HepG2 (cell line): Measurements from ENCODE around the gene ABCF1. TPM values are rescaled to one million over a fixed set of nuclear protein-coding genes. Genes with fewer than 3 reads are reported as not detected.
A peak's percentile ranks its signal among the peaks of the same experiment; 100 is the strongest.

Experiments used
- DMAP1 ChIP-seq: IDR thresholded peaks from 2 replicates; pipeline ENCODE4 v1.6.1; 2016
- FOXO1 ChIP-seq: sonication (generic); formaldehyde crosslinking; IDR thresholded peaks from 2 replicates; pipeline ENCODE4 v1.4.0; 2020; ENCODE audit warnings: missing genetic modification reagents
- HMGA1 ChIP-seq: sonication (generic); formaldehyde crosslinking; conservative IDR thresholded peaks from 2 replicates; pipeline ENCODE4 v1.4.0; 2020; ENCODE audit warnings: missing genetic modification reagents
- JARID2 ChIP-seq: sonication (generic); formaldehyde crosslinking; IDR thresholded peaks from 2 replicates; pipeline ENCODE4 v1.8.1; 2023; ENCODE audit warnings: missing genetic modification reagents, inconsistent platforms; ENCODE audit not compliant: insufficient replicate concordance
- MATR3 ChIP-seq: sonication (generic); formaldehyde crosslinking; IDR thresholded peaks from 2 replicates; pipeline ENCODE4 v1.4.0; 2020; ENCODE audit warnings: missing genetic modification reagents
- MZF1 ChIP-seq: sonication (generic); formaldehyde crosslinking; IDR thresholded peaks from 2 replicates; pipeline ENCODE4 v1.8.1; 2023; ENCODE audit warnings: mild to moderate bottlenecking, missing genetic modification reagents, borderline replicate concordance
- NCOA2 ChIP-seq: sonication (generic); formaldehyde crosslinking; IDR thresholded peaks from 2 replicates; pipeline ENCODE4 v1.8.0; 2022; ENCODE audit warnings: inconsistent platforms
- NFKBIZ ChIP-seq: IDR thresholded peaks from 2 replicates; pipeline ENCODE4 v1.6.1; 2018; ENCODE audit warnings: missing genetic modification reagents, missing compliant biosample characterization
- RAD21 ChIP-seq: fragments of 450-650 bp; formaldehyde crosslinking; IDR thresholded peaks from 2 replicates; pipeline ENCODE4 v1.5.0; 2020; ENCODE audit warnings: mild to moderate bottlenecking
- SCMH1 ChIP-seq: sonication (generic); formaldehyde crosslinking; IDR thresholded peaks from 2 replicates; pipeline ENCODE4 v1.9.0; 2021; ENCODE audit warnings: missing genetic modification reagents, mild to moderate bottlenecking, borderline replicate concordance
- SP5 ChIP-seq: IDR thresholded peaks from 2 replicates; pipeline ENCODE4 v1.6.1; 2016; ENCODE audit warnings: low read depth, borderline replicate concordance
- TBL1XR1 ChIP-seq: fragments of 150-350 bp; IDR thresholded peaks from 2 replicates; pipeline ENCODE4 v1.6.1; 2014; ENCODE audit warnings: borderline replicate concordance, low read length; ENCODE audit not compliant: partially characterized antibody
- TCF7 ChIP-seq: sonication (generic); IDR thresholded peaks from 2 replicates; pipeline ENCODE4 v1.6.1; 2016; ENCODE audit warnings: antibody characterized with exemption, low read depth
- U2AF2 ChIP-seq: fragments of 200-400 bp; formaldehyde crosslinking; IDR thresholded peaks from 2 replicates; pipeline ENCODE4 v1.6.1; 2017; ENCODE audit warnings: low read depth, mild to moderate bottlenecking, low read length
- ZFP1 ChIP-seq: IDR thresholded peaks from 2 replicates; pipeline ENCODE4 v1.6.1; 2016
- ZMYM3 ChIP-seq: sonication (generic); formaldehyde crosslinking; IDR thresholded peaks from 2 replicates; pipeline ENCODE4 v1.5.1; 2020; ENCODE audit warnings: mild to moderate bottlenecking, missing genetic modification reagents
- ZNF10 ChIP-seq: sonication (generic); formaldehyde crosslinking; IDR thresholded peaks from 2 replicates; pipeline ENCODE4 v1.4.0; 2020; ENCODE audit warnings: mild to moderate bottlenecking, low read depth, missing genetic modification reagents, borderline replicate concordance
- ZNF263 ChIP-seq: sonication (generic); formaldehyde crosslinking; IDR thresholded peaks from 2 replicates; pipeline ENCODE4 v1.4.0; 2020; ENCODE audit warnings: missing genetic modification reagents
- ZNF33B ChIP-seq: sonication (generic); formaldehyde crosslinking; IDR thresholded peaks from 2 replicates; pipeline ENCODE4 v1.5.1; 2020; ENCODE audit warnings: mild to moderate bottlenecking, missing genetic modification reagents
- ZNF431 ChIP-seq: sonication (generic); formaldehyde crosslinking; IDR thresholded peaks from 2 replicates; pipeline ENCODE4 v1.9.0; 2022; ENCODE audit warnings: missing genetic modification reagents, low read depth, mild to moderate bottlenecking, borderline replicate concordance
- ZNF468 ChIP-seq: sonication (generic); formaldehyde crosslinking; IDR thresholded peaks from 2 replicates; pipeline ENCODE4 v1.8.0; 2022; ENCODE audit warnings: mild to moderate bottlenecking, moderate library complexity, missing genetic modification reagents
- ZNF549 ChIP-seq: sonication (generic); formaldehyde crosslinking; IDR thresholded peaks from 2 replicates; pipeline ENCODE4 v1.5.0; 2020; ENCODE audit warnings: missing genetic modification reagents
- ZNF75D ChIP-seq: sonication (generic); formaldehyde crosslinking; IDR thresholded peaks from 2 replicates; pipeline ENCODE4 v1.8.1; 2023; ENCODE audit warnings: missing genetic modification reagents, mild to moderate bottlenecking, borderline replicate concordance
- ZSCAN20 ChIP-seq: sonication (generic); formaldehyde crosslinking; IDR thresholded peaks from 2 replicates; pipeline ENCODE4 v1.4.0; 2020; ENCODE audit warnings: missing genetic modification reagents, mild to moderate bottlenecking, borderline replicate concordance
- polyA plus RNA-seq, 8 experiments: library from polyadenylated mRNA; depleted of rRNA in 3 of 8; stranded (reverse) in 7 of 8; unstranded in 1 of 8; fragments of >200 nt; fragmentation: Illumina TruSeq in 4 of 8; extraction: Trizol in 4 of 8; gene quantifications; 2 replicates each; pipeline versions ENCODE4 v1.2.1 to v1.2.3, GENCODE V29; 2011 to 2016; ENCODE audit warnings: low read depth in 4 of 8, missing spikeins in 1 of 8, mixed read lengths in 1 of 8; ENCODE audit not compliant: insufficient read depth in 1 of 8
- total RNA-seq, 5 experiments: library from RNA; depleted of rRNA; stranded (reverse); fragments of >200 nt; fragmentation: Illumina TruSeq; extraction: Trizol; gene quantifications; 2 replicates each; pipeline ENCODE4 v1.2.3, GENCODE V29; 2016; ENCODE audit warnings: low read depth in 1 of 5
- TF ChIP-seq, protein P1 (sequence below): sonication (generic); formaldehyde crosslinking; IDR thresholded peaks from 2 replicates; pipeline ENCODE4 v1.4.0; 2020; ENCODE audit warnings: missing genetic modification reagents; ENCODE audit errors: not compliant biosample characterization
- TF ChIP-seq, protein P2 (sequence below): sonication (generic); formaldehyde crosslinking; IDR thresholded peaks from 2 replicates; pipeline ENCODE4 v1.5.1; 2020; ENCODE audit warnings: missing genetic modification reagents, mild to moderate bottlenecking, borderline replicate concordance
- TF ChIP-seq, protein P3 (sequence below): conservative IDR thresholded peaks from 2 replicates; pipeline ENCODE4 v1.6.1; 2018; ENCODE audit warnings: missing genetic modification reagents
- TF ChIP-seq, protein P4 (sequence below): sonication (generic); formaldehyde crosslinking; IDR thresholded peaks from 2 replicates; pipeline ENCODE4 v1.4.0; 2020; ENCODE audit warnings: missing genetic modification reagents, low read depth, mild to moderate bottlenecking, borderline replicate concordance

ABCF1 gene
- total and polyA plus RNA-seq, 2 of the 13 experiments (the other 11 are each of a cell fraction or from before 2014, with no cell fraction given) = 25.4 to 98.9 TPM

GRCh38 chr6:30571075-30571761 lies at the start of gene ABCF1 (continued):
- TF ChIP-seq NCOA2 (CRISPR knock-in tag) (peak; percentile 77), RAD21 (CRISPR knock-in tag) (no peak), FOXO1 (CRISPR knock-in tag) (peak; percentile 90), MZF1 (CRISPR knock-in tag) (peak; percentile 83; the same call in 1 of the 2 replicates), HMGA1 (CRISPR knock-in tag) (no peak), TCF7 (no peak), TBL1XR1 (peak; percentile 67), DMAP1 (CRISPR knock-in tag) (peak; percentile 99), ZNF33B (CRISPR knock-in tag) (peak; percentile 94), MATR3 (CRISPR knock-in tag) (0 out of 2 replicates have a peak, but pooled peaks have one; percentile 30), ZNF431 (CRISPR knock-in tag) (peak; percentile 59), ZMYM3 (CRISPR knock-in tag) (no peak), SCMH1 (CRISPR knock-in tag) (no peak), JARID2 (CRISPR knock-in tag) (no peak), SP5 (CRISPR knock-in tag) (peak; percentile 87), ZFP1 (CRISPR knock-in tag) (peak; percentile 79; the same call in 1 of the 2 replicates), U2AF2 (no peak), ZNF263 (peak; percentile 86), ZSCAN20 (peak; percentile 71), NFKBIZ (CRISPR knock-in tag) (peak; percentile 96; the same call in 1 of the 2 replicates), ZNF468 (CRISPR knock-in tag) (peak; percentile 74), ZNF75D (peak; percentile 48; the same call in 1 of the 2 replicates), ZNF549 (no peak), ZNF10 (CRISPR knock-in tag) (no peak)
- TF ChIP-seq, protein P1, sequence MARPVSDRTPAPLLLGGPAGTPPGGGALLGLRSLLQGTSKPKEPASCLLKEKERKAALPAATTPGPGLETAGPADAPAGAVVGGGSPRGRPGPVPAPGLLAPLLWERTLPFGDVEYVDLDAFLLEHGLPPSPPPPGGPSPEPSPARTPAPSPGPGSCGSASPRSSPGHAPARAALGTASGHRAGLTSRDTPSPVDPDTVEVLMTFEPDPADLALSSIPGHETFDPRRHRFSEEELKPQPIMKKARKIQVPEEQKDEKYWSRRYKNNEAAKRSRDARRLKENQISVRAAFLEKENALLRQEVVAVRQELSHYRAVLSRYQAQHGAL (CRISPR knock-in tag) = no peak
- TF ChIP-seq, protein P2, sequence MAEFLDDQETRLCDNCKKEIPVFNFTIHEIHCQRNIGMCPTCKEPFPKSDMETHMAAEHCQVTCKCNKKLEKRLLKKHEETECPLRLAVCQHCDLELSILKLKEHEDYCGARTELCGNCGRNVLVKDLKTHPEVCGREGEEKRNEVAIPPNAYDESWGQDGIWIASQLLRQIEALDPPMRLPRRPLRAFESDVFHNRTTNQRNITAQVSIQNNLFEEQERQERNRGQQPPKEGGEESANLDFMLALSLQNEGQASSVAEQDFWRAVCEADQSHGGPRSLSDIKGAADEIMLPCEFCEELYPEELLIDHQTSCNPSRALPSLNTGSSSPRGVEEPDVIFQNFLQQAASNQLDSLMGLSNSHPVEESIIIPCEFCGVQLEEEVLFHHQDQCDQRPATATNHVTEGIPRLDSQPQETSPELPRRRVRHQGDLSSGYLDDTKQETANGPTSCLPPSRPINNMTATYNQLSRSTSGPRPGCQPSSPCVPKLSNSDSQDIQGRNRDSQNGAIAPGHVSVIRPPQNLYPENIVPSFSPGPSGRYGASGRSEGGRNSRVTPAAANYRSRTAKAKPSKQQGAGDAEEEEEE (CRISPR knock-in tag) = peak; percentile 94; the same call in 1 of the 2 replicates
- TF ChIP-seq, protein P3, sequence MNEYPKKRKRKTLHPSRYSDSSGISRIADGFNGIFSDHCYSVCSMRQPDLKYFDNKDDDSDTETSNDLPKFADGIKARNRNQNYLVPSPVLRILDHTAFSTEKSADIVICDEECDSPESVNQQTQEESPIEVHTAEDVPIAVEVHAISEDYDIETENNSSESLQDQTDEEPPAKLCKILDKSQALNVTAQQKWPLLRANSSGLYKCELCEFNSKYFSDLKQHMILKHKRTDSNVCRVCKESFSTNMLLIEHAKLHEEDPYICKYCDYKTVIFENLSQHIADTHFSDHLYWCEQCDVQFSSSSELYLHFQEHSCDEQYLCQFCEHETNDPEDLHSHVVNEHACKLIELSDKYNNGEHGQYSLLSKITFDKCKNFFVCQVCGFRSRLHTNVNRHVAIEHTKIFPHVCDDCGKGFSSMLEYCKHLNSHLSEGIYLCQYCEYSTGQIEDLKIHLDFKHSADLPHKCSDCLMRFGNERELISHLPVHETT (CRISPR knock-in tag) = no peak; the same call in 1 of the 2 replicates
- TF ChIP-seq, protein P4, sequence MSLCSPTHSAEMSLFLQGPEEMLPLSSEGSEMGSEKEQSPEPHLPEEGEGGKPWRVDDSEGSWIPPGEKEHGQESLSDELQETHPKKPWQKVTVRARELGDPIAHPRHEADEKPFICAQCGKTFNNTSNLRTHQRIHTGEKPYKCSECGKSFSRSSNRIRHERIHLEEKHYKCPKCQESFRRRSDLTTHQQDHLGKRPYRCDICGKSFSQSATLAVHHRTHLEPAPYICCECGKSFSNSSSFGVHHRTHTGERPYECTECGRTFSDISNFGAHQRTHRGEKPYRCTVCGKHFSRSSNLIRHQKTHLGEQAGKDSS (CRISPR knock-in tag) = peak; percentile 89; the same call in 1 of the 2 replicates
